ENCODE data around the gene LPCAT3.

LPCAT3 gene

DNA sequence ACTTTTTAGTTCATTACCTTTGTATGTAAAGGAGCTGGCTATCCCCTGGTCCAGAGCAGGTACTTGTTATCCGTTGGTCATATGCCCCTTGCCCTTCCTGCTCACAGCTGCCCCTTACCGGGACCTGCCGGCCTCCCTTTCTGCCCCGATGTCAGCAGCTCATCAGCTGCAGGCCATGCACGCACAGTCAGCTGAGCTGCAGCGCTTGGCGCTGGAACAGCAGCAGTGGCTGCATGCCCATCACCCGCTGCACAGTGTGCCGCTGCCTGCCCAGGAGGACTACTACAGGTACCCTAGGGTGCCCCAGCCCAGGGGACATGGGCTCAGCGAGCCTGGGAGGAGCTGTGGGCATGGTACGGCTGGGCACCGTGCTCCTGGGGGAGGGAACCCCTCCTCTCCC, 77.0 kb downstream of the LPCAT3 start:
- H3K4me3 ChIP-seq (ENCODE audit: low read depth, low read length) = no peak overlapping the region

DNA sequence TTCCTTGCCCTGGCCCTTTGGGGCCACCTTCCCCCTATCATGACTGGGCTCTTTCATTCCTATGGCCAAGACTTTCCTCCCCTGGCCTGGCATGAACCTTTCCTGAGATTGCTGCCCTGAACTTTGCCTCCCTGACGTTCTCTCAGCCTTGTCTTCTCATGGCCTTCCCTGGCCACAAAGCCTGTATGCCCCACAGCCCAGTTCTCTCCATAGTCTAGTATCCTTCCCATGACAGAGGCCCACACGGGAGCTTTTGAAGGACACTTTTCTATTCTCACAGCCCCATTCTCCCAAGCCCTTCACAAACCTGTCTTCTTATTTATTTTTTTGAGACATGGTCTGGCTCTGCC, 79.1 kb downstream of the LPCAT3 start:
- no peak overlapping the region for H3K4me3 ChIP-seq (ENCODE audit: low read depth, low read length)

DNA sequence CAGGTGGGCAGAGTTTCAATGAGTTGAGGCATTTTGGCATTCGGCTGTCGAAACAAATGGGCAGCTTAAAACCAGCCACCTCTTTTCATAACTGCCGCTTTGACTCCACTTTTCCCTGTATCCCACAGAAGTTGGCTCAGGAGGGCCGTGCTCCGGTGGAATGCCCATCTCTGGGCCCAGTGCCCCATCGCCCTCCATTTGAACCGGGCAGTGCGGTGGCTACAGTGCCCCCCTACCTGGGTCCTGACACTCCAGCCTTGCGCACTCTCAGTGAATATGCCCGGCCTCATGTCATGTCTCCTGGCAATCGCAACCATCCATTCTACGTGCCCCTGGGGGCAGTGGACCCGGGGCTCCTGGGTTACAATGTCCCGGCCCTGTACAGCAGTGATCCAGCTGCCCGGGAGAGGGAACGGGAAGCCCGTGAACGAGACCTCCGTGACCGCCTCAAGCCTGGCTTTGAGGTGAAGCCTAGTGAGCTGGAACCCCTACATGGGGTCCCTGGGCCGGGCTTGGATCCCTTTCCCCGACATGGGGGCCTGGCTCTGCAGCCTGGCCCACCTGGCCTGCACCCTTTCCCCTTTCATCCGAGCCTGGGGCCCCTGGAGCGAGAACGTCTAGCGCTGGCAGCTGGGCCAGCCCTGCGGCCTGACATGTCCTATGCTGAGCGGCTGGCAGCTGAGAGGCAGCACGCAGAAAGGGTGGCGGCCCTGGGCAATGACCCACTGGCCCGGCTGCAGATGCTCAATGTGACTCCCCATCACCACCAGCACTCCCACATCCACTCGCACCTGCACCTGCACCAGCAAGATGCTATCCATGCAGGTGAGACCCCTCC, 79.7 kb downstream of the LPCAT3 start:
- peak overlapping the region; percentile 25 for H3K4me3 ChIP-seq (ENCODE audit: low read depth, low read length)

DNA sequence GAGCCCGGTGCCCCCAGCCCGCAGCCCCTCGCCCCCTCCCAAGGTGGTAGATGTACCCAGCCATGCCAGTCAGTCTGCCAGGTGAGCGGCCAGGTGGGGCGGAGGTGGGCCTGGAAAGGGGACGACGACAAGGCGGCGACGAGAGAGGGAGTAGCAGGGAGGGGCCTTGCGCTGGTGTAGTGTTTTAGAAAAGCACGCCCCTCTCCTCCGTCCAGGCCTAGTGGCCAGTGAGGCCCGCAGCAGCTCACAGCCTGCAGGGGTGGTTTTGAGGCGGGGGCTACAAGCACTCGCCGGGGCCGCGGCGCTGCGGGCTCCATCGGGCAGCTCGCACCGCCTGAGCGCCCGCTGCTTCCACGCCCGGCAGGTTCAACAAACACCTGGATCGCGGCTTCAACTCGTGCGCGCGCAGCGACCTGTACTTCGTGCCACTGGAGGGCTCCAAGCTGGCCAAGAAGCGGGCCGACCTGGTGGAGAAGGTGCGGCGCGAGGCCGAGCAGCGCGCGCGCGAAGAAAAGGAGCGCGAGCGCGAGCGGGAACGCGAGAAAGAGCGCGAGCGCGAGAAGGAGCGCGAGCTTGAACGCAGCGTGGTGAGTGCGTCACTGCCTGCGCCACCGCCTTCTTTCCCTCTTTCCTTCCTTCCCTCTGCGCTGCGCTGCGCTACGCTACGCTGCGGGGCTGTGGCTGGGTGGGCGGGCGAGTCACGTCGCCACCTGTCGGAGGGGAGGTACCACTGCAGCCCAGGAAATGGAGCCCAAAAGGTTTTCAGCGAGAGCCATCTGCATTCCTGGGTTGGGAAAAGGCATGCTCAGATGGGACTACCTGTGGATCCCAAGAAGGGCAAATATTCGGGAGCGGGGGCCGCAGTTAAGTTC, 80.6 kb downstream of the LPCAT3 start:
- H3K4me3 ChIP-seq (ENCODE audit: low read depth, low read length) = peak overlapping the region; percentile 54

DNA sequence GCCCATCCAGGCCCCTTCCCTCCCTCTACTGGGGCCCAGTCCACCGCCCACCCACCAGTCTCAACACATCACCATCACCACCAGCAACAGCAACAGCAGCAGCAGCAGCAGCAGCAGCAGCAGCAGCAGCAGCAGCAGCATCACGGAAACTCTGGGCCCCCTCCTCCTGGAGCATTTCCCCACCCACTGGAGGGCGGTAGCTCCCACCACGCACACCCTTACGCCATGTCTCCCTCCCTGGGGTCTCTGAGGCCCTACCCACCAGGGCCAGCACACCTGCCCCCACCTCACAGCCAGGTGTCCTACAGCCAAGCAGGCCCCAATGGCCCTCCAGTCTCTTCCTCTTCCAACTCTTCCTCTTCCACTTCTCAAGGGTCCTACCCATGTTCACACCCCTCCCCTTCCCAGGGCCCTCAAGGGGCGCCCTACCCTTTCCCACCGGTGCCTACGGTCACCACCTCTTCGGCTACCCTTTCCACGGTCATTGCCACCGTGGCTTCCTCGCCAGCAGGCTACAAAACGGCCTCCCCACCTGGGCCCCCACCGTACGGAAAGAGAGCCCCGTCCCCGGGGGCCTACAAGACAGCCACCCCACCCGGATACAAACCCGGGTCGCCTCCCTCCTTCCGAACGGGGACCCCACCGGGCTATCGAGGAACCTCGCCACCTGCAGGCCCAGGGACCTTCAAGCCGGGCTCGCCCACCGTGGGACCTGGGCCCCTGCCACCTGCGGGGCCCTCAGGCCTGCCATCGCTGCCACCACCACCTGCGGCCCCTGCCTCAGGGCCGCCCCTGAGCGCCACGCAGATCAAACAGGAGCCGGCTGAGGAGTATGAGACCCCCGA, 81.4 kb downstream of the LPCAT3 start:
- no peak overlapping the region for H3K4me3 ChIP-seq (ENCODE audit: low read depth, low read length)

DNA sequence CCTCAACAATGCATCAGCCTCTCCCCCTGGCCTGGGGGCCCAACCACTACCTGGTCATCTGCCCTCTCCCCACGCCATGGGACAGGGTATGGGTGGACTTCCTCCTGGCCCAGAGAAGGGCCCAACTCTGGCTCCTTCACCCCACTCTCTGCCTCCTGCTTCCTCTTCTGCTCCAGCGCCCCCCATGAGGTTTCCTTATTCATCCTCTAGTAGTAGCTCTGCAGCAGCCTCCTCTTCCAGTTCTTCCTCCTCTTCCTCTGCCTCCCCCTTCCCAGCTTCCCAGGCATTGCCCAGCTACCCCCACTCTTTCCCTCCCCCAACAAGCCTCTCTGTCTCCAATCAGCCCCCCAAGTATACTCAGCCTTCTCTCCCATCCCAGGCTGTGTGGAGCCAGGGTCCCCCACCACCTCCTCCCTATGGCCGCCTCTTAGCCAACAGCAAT, 82.1 kb downstream of the LPCAT3 start:
- H3K4me3 ChIP-seq (ENCODE audit: low read depth, low read length) = no peak overlapping the region

DNA sequence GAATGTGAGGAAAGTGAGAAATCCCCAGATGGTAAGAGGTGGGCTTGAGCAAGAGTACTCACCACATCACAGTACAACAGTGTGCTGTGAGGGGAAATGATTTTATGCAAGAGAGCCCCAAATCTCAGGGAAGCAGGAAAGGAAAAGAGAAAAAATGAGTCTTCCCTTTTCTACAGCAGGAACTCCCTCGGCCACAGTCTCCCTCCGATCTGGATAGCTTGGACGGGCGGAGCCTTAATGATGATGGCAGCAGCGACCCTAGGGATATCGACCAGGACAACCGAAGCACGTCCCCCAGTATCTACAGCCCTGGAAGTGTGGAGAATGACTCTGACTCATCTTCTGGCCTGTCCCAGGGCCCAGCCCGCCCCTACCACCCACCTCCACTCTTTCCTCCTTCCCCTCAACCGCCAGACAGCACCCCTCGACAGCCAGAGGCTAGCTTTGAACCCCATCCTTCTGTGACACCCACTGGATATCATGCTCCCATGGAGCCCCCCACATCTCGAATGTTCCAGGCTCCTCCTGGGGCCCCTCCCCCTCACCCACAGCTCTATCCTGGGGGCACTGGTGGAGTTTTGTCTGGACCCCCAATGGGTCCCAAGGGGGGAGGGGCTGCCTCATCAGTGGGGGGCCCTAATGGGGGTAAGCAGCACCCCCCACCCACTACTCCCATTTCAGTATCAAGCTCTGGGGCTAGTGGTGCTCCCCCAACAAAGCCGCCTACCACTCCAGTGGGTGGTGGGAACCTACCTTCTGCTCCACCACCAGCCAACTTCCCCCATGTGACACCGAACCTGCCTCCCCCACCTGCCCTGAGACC, 82.7 kb downstream of the LPCAT3 start:
- H3K4me3 ChIP-seq (ENCODE audit: low read depth, low read length) = no peak overlapping the region

DNA sequence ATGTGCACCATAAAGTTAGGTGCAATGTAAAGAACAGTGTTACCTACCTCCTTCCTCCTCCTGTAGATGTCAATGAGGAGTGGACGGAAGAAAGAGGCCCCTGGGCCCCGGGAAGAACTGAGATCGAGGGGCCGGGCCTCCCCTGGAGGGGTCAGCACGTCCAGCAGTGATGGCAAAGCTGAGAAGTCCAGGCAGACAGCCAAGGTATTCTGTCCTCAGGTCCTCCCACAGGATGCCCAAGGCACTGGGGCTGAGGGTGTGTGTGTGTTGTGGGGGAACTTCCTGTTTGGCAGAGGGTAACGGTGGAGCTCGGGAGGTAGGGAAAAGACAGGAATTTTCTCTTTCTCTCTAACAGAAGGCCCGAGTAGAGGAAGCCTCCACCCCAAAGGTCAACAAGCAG, 84.2 kb downstream of the LPCAT3 start:
- H3K4me3 ChIP-seq (ENCODE audit: low read depth, low read length) = no peak overlapping the region

DNA sequence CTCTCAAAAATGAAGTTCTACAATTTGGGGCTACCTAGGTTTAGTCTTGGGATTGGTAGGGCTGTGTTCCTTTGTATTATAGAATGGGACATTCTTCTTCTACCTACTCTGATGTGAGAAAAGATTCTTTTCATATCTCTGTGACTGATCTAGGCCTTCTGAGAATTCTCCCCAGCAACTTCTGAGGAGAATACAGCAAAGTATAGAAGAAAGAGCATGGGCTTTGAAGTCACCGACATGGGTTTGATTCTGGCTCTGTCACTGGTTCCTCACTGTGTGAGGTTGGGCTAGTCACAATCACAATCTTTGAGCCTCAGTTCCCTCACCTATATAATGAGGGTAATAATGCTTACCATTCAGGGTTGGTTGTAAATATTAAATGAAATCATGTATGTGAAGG, 85.5 kb downstream of the LPCAT3 start:
- H3K4me3 ChIP-seq (ENCODE audit: low read depth, low read length) = no peak overlapping the region

DNA sequence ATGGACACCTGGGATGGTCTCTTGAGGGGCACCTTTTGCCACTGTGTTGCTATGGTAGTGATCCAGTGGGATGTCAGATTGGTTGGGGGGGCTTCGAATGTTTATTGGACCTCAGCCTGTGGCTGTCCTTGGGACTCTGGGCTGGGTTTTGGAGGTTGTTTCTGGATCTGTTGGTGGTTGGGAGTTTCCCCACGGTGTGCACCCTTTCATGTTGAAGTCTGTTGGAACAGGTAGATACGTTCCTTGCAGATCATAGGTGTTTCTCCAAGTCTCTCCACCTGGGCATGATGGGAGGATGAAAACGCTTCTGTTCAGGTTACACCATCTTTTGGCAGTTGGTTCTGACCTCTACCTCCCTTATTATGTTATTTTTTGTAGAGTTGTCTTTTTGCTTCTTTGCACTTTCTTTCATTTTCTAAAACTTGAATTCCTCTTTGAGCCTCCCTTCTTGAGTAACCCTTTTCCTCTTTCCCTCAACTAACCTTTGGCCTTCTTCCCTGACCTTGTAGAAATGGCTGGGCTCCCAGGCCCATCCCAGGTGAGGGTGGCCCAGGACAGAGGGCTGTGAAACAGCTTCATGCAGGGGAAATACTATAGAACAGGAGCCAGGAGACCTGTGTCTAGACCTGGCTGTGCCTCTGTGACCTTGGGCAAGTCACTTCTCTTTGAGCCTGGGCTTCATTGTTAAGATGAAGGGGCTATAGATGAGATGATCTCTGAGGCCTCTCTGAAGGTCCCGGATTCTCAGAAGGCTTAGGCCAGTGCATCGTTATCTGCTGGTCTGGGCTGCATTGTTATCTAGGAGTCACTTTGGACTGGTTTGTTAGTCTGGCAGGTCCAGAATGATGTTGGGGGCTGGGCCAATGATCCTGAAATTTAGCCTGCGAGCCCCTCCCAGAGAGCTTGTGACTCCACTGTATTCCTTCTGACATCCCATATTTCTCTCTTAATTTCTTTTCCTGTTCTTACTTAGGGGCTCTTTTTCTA, 88.5 kb downstream of the LPCAT3 start:
- peak overlapping the region; percentile 90 for H3K4me3 ChIP-seq (ENCODE audit: low read depth, low read length)

GRCh38 chr12:6928703-6929407, 89.4 kb downstream of the LPCAT3 start:
- H3K4me3 ChIP-seq (ENCODE audit: low read depth, low read length) = peak overlapping the region; percentile 90

GRCh38 chr12:6928022-6928702, 90.1 kb downstream of the LPCAT3 start:
- H3K4me3 ChIP-seq (ENCODE audit: low read depth, low read length) = peak overlapping the region; percentile 90

DNA sequence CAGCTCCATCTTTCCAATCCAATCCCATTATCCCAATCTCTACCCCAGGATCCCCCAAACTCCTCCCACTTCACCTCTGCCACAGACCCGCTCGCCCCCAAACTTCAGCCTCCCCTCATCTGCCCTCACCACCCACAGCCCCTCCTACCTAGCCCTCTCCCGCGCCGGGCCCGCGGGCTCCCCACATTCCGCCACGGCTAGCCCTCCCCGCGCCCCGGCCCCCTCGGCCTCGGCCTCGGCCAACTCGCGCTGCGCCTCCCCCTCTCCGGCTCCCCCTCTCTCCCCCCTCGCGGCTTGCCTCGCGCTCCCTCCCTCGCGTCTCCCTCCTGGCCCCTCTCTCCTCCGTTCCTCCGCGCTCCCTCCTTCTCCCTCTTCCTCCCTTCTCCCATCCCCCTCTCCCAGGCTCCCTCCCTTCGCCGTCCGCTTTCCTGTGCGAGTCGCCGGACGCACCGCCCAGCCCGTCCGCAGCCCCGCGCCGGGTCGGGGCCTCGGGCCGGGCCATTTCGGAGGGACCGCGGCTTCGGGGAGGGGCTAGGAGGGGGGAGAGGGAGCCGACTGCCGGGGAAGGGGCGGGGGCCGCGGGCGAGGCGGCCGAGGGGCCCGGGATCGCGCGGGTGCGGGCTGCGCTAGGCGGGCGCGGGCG, 90.8 kb downstream of the LPCAT3 start, which contains the start of gene ATN1:
Gene ATN1 (plus strand): TSS at position 581 of the 643 bp plus-strand sequence. CDS start 6,043 bp downstream, outside the sequence.
- H3K4me3 ChIP-seq (ENCODE audit: low read depth, low read length) = peak within 1 kb of the TSS; percentile 90
